SU-DHL-6 (cell line): ENCODE measurements around the gene TAF5.
"Not testable (repeated sequence)": the region's sequence is repeated elsewhere in the genome, so short reads cannot be mapped to it uniquely, and the experiment has no call there.

Experiments
- H2AFZ ChIP-seq: fragments of 200-600 bp; sonication (generic); 2 replicates; pipeline ENCODE4 v1.6.1; 2014; ENCODE audit warnings: low read depth, mild to moderate bottlenecking, moderate library complexity, mixed read lengths, antibody characterized with exemption, low read length; ENCODE audit not compliant: severe bottlenecking
- H3F3A ChIP-seq: fragments of 200-600 bp; shearing (Covaris generic); 2 replicates; pipeline ENCODE4 v1.6.0; 2016; ENCODE audit warnings: antibody characterized with exemption, mild to moderate bottlenecking; ENCODE audit not compliant: insufficient read depth
- H3K27ac ChIP-seq: fragments of 200-600 bp; sonication (generic); 2 replicates; pipeline ENCODE4 v1.5.1; 2016; ENCODE audit warnings: low read depth, mild to moderate bottlenecking, low read length, moderate library complexity, mixed read lengths
- H3K27me3 ChIP-seq: fragments of 200-600 bp; sonication (generic), shearing (Covaris generic); 2 replicates; pipeline ENCODE4 v1.6.0; 2014; ENCODE audit warnings: mild to moderate bottlenecking, low read length
- H3K36me3 ChIP-seq: fragments of 200-600 bp; sonication (generic); 2 replicates; pipeline ENCODE4 v1.6.1; 2014; ENCODE audit warnings: mild to moderate bottlenecking, low read length, mixed read lengths
- H3K4me2 ChIP-seq: fragments of 300-600, 200-600 bp; shearing (Covaris generic), sonication (generic); 2 replicates; pipeline ENCODE4 v1.6.0; 2014; ENCODE audit warnings: low read length, low read depth, mild to moderate bottlenecking; ENCODE audit not compliant: poor library complexity, severe bottlenecking
- H3K4me3 ChIP-seq: fragments of 200-600 bp; sonication (generic); 2 replicates; pipeline ENCODE4 v1.5.1; 2014; ENCODE audit warnings: antibody characterized with exemption, low read length, mild to moderate bottlenecking, mixed read lengths; ENCODE audit not compliant: insufficient read depth, poor library complexity, severe bottlenecking
- H3K79me2 ChIP-seq: fragments of 200-600 bp; sonication (generic); 2 replicates; pipeline ENCODE4 v1.6.1; 2014; ENCODE audit warnings: mild to moderate bottlenecking, low read length, moderate library complexity; ENCODE audit not compliant: insufficient read depth
- H3K9ac ChIP-seq: fragments of 200-600 bp; sonication (generic); 2 replicates; pipeline ENCODE4 v1.7.0; 2014; ENCODE audit warnings: mild to moderate bottlenecking, low read length
- H3K9me2 ChIP-seq: fragments of 200-600 bp; sonication (generic); replicated peaks from 2 replicates; pipeline ENCODE4 v1.6.1; 2014; ENCODE audit warnings: low read length; ENCODE audit not compliant: insufficient read depth
- H3K9me3 ChIP-seq: fragments of 200-600 bp; sonication (generic); 2 replicates; pipeline ENCODE4 v1.6.1; 2014; ENCODE audit warnings: low read length, mixed read lengths; ENCODE audit not compliant: insufficient read depth
- H4K20me1 ChIP-seq: fragments of 200-600 bp; sonication (generic); 2 replicates; pipeline ENCODE4 v1.6.1; 2014; ENCODE audit warnings: low read depth, mild to moderate bottlenecking, antibody characterized with exemption, low read length, moderate library complexity, mixed read lengths
- CTCF ChIP-seq: fragments of 200-600 bp; sonication (generic); IDR thresholded peaks from one replicate; pipeline ENCODE4 v1.5.1; 2017; ENCODE audit warnings: antibody characterized with exemption, mild to moderate bottlenecking, low read length, moderate library complexity; ENCODE audit not compliant: insufficient read depth, poor library complexity, severe bottlenecking
- EZH2phosphoT487 ChIP-seq: fragments of 200-600 bp; sonication (generic), shearing (Covaris generic); conservative IDR thresholded peaks from 2 replicates; pipeline ENCODE4 v1.6.1; 2018; ENCODE audit warnings: mild to moderate bottlenecking, antibody characterized with exemption, low read length, moderate library complexity, mixed read lengths

The TAF5 gene

DNA sequence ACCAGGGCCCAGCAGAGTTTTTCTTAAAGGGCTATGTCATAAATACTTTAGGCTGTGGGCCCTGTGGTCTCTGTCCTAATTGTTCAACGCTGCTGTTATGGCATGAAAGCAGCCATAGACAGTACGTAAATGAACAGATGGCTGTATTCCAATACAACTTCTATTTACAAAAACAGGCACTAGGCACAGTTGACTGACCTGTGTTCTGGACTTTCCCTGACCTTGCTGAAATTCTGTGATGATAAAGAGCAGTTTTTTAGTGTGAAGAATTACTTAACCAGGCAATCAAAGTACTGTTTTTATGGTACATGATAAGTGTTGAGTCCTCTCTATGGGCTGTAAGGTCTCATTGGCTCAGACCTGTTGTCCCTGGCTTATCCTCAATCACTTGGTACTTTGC is 45.8 kb downstream of the TAF5 start:
- Histone ChIP-seq H3K27me3 (no peaks in the 10 kb centered on the region), H3K9ac (no peak overlapping the region), H3K79me2 (no peaks in the 10 kb centered on the region), H3K36me3 (peaks cover 40% of the 10 kb centered on the region), H2AFZ (no peak overlapping the region), H4K20me1 (no peaks in the 10 kb centered on the region), H3K9me3 (no peaks in the 10 kb centered on the region), H3F3A (no peaks in the 10 kb centered on the region), H3K4me3 (no peak overlapping the region), H3K27ac (no peak overlapping the region), H3K9me2 (no peaks in the 10 kb centered on the region), H3K4me2 (no peak overlapping the region)
- TF ChIP-seq CTCF: no peak

GRCh38 chr10:103415581-103415980 is 47.8 kb downstream of the TAF5 start:
- no peak for TF ChIP-seq CTCF
- no peak for TF ChIP-seq EZH2phosphoT487
- no peaks in the 10 kb centered on the region for H3F3A ChIP-seq
- H2AFZ ChIP-seq: no peak overlapping the region
- H3K9me3 ChIP-seq: no peaks in the 10 kb centered on the region
- H3K27me3 ChIP-seq: no peaks in the 10 kb centered on the region
- H3K9ac ChIP-seq: no peak overlapping the region
- H3K27ac ChIP-seq: no peak overlapping the region
- no peak overlapping the region for H3K4me3 ChIP-seq
- H3K9me2 ChIP-seq: no peaks in the 10 kb centered on the region
- peaks cover 32% of the 10 kb centered on the region for H3K36me3 ChIP-seq
- H4K20me1 ChIP-seq: no peaks in the 10 kb centered on the region
- H3K4me2 ChIP-seq: no peak overlapping the region
- H3K79me2 ChIP-seq: no peaks in the 10 kb centered on the region

DNA sequence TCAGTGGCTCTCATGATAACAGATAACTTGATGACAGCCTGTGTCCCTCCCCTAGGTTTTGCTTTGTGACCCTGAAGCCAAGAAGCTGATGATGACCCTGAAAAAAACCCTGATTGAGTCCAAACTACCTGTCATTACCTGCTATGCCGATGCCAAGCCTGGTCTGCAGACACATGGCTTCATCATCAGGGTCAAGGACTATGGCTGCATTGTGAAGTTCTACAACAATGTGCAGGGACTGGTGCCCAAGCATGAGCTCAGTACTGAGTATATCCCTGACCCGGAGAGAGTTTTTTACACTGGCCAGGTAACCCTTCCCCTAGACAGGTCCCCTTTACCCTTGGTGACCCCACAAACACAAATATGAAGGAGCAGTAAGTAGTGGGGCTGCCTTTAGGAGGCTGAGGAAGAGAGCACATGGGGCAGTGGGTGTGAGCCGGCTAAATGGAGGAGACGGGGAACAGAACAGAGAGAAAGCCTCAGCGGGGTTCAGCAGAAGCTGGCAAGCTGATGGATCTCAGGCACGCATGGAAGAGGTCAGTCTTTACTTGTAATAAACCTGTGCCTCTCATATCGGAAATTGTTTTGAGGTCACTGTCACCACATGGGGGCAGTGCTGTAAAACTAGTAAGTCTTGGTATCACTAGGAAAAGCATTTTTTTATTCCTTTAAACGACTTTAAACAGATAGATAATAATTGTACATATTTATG is 48.8 kb downstream of the TAF5 start:
- H3K27ac ChIP-seq: no peak overlapping the region
- H2AFZ ChIP-seq: no peak overlapping the region
- H3K79me2 ChIP-seq: no peaks in the 10 kb centered on the region
- no peaks in the 10 kb centered on the region for H3F3A ChIP-seq
- H3K4me2 ChIP-seq: no peak overlapping the region
- no peaks in the 10 kb centered on the region for H3K27me3 ChIP-seq
- H3K36me3 ChIP-seq: peaks cover 29% of the 10 kb centered on the region
- H3K9me2 ChIP-seq: no peaks in the 10 kb centered on the region
- H3K9ac ChIP-seq: no peak overlapping the region
- TF ChIP-seq EZH2phosphoT487 (no peak), CTCF (peak; percentile 30)
- H4K20me1 ChIP-seq: no peaks in the 10 kb centered on the region
- H3K4me3 ChIP-seq: no peak overlapping the region
- no peaks in the 10 kb centered on the region for H3K9me3 ChIP-seq

DNA sequence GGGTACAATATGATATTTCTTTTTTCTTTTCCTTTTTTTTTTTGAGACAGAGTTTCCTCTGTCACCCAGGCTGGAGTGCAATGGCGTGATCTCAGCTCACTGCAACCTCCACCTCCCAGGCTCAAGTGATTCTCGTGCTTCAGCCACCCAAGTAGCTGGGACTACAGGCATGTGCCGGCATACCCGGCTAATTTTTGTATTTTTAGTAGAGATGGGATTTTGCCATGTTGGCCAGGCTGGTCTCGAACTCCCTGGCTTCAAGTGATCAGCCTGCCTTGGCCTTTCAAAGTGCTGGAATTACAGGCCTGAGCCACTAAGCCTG is 49.3 kb downstream of the TAF5 start:
- H3K9me2 ChIP-seq, H3K4me3 ChIP-seq, H3K79me2 ChIP-seq, H3K27me3 ChIP-seq, H4K20me1 ChIP-seq, H3K9ac ChIP-seq, H3F3A ChIP-seq, H3K27ac ChIP-seq, H3K4me2 ChIP-seq, H3K9me3 ChIP-seq, H2AFZ ChIP-seq: not testable (repeated sequence)
- peaks cover 28% of the 10 kb centered on the region for H3K36me3 ChIP-seq
